ENCODE results near the gene ZFYVE28. TPM values are rescaled to one million over a fixed set of nuclear protein-coding genes. Genes with fewer than 3 reads are reported as not detected.
A peak's percentile ranks its signal among the peaks of the same experiment; 100 is the strongest.

The ZFYVE28 gene
- total RNA-seq, 3 donors from 2014 or later: 32.4 to 56.4 (median 42.9) TPM

DNA sequence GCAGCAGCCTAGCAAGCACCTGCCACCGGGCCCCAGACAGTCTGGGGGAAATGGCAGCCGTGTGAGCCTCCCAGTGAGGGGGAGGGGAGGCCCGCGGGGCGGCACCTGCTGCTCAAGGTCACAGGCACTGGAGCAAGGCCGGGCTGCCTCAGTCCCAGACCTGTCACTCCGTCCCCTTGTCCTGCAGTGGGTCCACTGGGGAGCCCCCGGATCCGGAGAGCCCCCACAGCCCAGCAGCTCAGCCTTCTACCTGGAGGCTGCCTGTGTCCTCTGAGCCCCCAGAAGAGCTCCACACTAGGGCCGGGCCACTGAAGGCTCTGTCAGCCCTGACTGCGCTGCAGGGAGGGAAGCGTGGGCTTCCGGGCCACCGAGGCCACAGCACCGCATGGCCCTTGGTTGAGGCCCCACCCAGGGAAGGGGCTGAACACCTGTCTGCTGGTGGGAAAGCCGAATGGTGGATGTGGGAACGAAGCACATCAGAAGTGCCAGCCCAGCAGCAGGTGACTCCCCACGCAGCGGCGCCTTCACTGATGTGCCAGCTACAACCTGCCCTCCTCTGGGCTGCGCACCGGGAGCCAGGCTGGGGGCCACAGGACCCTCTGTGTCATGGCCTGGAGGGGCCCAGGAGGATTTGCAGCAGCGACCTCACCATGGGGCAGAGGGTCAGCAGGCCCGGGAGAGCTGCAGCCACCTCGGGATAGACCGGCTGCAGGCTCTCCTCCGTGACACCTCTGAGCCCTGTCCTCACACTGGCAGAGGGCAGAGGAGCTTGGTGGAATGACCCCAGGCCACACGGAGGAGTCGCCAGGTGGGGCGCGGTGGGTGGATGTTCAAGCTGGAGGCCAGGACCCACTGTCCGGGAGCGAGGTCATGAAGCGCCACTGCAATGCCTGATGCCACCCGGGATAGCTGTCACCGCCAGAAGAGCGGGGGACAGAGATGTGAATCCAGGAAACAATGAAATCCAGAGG, 121.5 kb downstream of the ZFYVE28 start:
- TF ChIP-seq, protein P1, sequence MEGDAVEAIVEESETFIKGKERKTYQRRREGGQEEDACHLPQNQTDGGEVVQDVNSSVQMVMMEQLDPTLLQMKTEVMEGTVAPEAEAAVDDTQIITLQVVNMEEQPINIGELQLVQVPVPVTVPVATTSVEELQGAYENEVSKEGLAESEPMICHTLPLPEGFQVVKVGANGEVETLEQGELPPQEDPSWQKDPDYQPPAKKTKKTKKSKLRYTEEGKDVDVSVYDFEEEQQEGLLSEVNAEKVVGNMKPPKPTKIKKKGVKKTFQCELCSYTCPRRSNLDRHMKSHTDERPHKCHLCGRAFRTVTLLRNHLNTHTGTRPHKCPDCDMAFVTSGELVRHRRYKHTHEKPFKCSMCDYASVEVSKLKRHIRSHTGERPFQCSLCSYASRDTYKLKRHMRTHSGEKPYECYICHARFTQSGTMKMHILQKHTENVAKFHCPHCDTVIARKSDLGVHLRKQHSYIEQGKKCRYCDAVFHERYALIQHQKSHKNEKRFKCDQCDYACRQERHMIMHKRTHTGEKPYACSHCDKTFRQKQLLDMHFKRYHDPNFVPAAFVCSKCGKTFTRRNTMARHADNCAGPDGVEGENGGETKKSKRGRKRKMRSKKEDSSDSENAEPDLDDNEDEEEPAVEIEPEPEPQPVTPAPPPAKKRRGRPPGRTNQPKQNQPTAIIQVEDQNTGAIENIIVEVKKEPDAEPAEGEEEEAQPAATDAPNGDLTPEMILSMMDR (IDR thresholded peaks at IDR 0.05): no peak
- DNase-seq: no peak
- no peaks in the 10 kb centered on the region for H3K36me3 ChIP-seq (ENCODE audit: low read depth)

DNA sequence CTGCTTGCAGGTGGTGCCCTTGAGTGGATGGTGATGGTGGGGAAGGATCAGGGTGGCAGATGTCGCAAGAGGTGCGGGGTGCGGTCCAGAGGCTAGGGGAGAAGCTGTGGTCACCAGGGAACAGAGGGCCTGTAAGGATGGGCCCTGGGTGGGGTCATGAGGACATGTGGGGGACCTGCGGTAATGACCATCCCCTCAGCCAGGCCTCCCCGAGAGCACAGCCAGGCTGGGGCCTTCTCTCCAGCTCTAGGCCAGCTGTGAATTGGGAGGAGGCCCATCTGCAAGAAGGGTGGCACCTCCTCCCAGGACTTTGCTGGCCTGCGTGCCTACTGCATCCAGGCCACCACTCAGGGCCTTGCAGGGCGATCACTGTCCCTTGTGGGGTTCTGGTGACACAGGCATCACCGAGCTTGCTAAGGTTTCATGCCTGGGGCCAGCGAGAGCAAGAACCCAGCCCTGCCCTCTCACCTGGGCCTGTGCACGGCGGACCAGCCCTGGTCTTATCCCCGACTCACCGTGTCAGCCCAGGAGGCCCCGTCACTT, 122.5 kb downstream of the ZFYVE28 start:
- H3K4me1 ChIP-seq (ENCODE audit: low read depth): no peaks in the 10 kb centered on the region
- ATAC-seq: no peak

More for the DNA sequence above, 121.5 kb downstream of the ZFYVE28 start:
- Histone ChIP-seq H3K4me1 (ENCODE audit: low read depth) (no peaks in the 10 kb centered on the region), H3K9me3 (no peaks in the 10 kb centered on the region), H3K4me3 (no peak overlapping the region)
- peak; percentile 31 for ATAC-seq
- intact Hi-C loops (cut with DNase I, micrococcal nuclease): no loop called here

DNA sequence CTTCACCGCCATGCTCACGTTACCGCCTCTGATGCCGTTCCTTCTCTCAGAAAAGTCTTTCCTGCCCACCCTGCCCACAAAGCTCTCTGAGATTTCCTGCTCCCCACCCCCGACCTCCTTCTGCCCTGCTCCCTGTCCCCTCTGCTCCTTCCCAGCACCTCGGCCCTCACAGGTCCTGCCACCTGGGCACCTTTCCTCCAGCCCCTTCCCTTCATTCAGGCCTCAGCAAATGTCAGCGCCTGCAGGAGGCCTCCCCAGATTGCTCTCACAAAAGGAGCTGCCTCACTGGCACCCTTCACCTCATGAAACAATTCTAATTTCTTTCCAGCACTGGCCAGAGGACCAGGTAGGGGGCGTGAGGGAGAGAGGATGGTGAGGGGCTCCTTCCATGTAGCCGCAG, 122.9 kb downstream of the ZFYVE28 start:
- Histone ChIP-seq H3K36me3 (ENCODE audit: low read depth) (no peaks in the 10 kb centered on the region), H3K4me1 (ENCODE audit: low read depth) (no peaks in the 10 kb centered on the region), H3K9me3 (no peaks in the 10 kb centered on the region), H3K4me3 (no peak overlapping the region)
- intact Hi-C loops (cut with DNase I, micrococcal nuclease): no loop called here
- TF ChIP-seq, protein P1 (IDR thresholded peaks at IDR 0.05): no peak
- ATAC-seq (no peak), DNase-seq (no peak)

More for the DNA sequence above, 122.5 kb downstream of the ZFYVE28 start:
- TF ChIP-seq, protein P1 (IDR thresholded peaks at IDR 0.05): no peak
- intact Hi-C loops (cut with DNase I, micrococcal nuclease): no loop called here
- DNase-seq: no peak
- Histone ChIP-seq H3K9me3 (no peaks in the 10 kb centered on the region), H3K36me3 (ENCODE audit: low read depth) (no peaks in the 10 kb centered on the region), H3K4me3 (no peak overlapping the region)

DNA sequence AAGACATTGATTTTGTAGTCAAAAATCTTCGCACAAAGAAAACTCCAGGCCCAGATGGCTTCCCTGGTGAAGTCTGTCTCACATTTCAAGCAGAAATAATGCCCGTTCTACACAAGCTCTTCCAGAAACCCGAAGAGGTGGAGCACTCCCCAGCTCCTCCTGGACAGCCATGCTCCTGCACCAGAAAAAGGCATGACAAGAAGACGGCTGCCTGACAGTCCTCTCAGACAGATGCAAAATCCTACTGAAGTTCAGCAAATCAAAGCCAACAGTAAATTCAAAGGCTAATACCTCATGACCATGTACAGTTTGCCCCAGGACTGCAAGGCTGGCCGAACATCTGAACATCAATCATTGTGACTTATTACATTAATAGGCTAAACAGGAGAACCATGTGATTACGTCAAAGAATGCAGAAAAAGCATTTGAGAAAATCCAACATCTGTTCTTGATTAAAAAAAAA, 125.8 kb downstream of the ZFYVE28 start:
- no peaks in the 10 kb centered on the region for H3K36me3 ChIP-seq (ENCODE audit: low read depth)
- intact Hi-C loops (cut with DNase I, micrococcal nuclease): no loop called here
- TF ChIP-seq, protein P1 (IDR thresholded peaks at IDR 0.05): no peak
- ATAC-seq (no peak), DNase-seq (no peak)
- no peaks in the 10 kb centered on the region for H3K4me1 ChIP-seq (ENCODE audit: low read depth)
- no peak overlapping the region for H3K4me3 ChIP-seq
- H3K9me3 ChIP-seq: no peaks in the 10 kb centered on the region

DNA sequence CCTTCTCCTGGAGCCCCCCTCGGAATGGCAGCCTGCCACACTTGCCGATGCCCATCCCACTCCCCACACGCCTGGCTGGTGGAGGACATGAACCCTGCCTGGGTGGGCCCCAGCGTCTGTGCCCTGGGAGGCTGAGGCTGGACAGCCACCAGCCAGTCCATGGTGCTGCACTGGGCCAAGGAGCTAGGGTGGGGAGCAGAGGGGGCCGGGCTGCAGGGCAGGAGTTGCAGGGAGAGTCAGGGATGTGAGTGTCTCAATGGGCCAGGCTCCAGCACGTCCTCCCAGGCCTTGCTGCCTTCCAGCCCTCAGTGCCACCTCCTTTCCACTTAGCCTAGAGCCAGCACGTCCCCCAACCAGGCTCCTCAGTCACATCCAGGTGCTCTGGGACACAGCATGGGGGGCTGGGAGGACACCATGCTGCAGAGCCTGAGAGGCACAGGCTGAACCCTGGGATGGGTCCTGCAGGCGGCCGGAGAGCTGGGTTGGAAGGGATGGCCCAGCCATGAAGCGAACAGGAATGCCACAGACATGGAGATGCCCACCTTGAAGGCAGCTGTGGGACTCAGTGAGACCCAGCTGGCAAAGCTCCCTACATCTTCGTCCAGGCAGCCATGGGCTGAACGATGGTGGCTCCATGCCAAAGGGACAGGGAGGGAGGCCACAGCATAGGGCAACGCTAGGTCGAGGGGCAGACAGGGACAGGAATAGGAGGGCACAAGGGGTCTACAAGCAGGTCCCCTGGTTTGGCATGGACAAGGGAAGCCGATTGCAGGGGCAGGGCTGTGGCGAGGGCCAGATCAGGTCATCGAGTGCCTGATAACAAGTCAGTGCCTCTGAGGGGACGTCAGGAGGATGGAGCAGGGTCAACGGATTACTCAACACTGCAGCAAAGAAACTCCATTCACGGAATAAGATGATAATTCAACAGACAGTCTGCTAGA, 126.5 kb downstream of the ZFYVE28 start:
- TF ChIP-seq, protein P1 (IDR thresholded peaks at IDR 0.05): no peak
- DNase-seq (peak in 1 of 3 donors; percentile 24), ATAC-seq (no peak)
- no peak overlapping the region for H3K4me3 ChIP-seq
- no peaks in the 10 kb centered on the region for H3K4me1 ChIP-seq (ENCODE audit: low read depth)
- no peaks in the 10 kb centered on the region for H3K9me3 ChIP-seq
- no peaks in the 10 kb centered on the region for H3K36me3 ChIP-seq (ENCODE audit: low read depth)
- intact Hi-C loops (cut with DNase I, micrococcal nuclease): no loop called here

All from mucosa of descending colon (tissue), 3 donors.